Ovary (tissue), 9 donors: Measurements from ENCODE around the gene CRTAC1. TPM values are rescaled to one million over a fixed set of nuclear protein-coding genes. Genes with fewer than 3 reads are reported as not detected.

Experiments
- DNase-seq, 5 donors: peaks; one replicate each; pipeline ENCODE4 v3.0.0-alpha.2; 2019 to 2020
- H3K27ac ChIP-seq, 2 donors: fragments of 200-600 bp; one replicate each; pipeline versions ENCODE4 v1.5.1 to v1.8.0; 2019 to 2022
- H3K27me3 ChIP-seq: fragments of 200-600 bp; one replicate; pipeline ENCODE4 v1.8.0; 2022
- H3K36me3 ChIP-seq: fragments of 200-600 bp; sonication (generic); one replicate; pipeline ENCODE4 v1.5.1; 2019
- H3K4me1 ChIP-seq: one replicate; pipeline ENCODE4 v1.8.1; 2013; ENCODE audit warnings: mild to moderate bottlenecking, moderate library complexity; ENCODE audit not compliant: insufficient read depth
- H3K4me3 ChIP-seq: fragments of 200-600 bp; sonication (generic); one replicate; pipeline ENCODE4 v1.5.1; 2017
- H3K9me3 ChIP-seq, 2 donors: fragments of 200-600 bp in 1 of 2; sonication (generic) in 1 of 2; one replicate each; pipeline versions ENCODE4 v1.5.1 to v1.8.1; 2013 to 2019; ENCODE audit warnings: mild to moderate bottlenecking in 1 of 2, moderate library complexity in 1 of 2
- CTCF ChIP-seq, 3 donors: fragments of 450-650 bp in 2 of 3; fragments of 200-600 bp in 1 of 3; IDR thresholded peaks; one replicate each; pipeline versions ENCODE4 v1.5.1 to v1.8.0; 2016 to 2022; ENCODE audit warnings: antibody characterized with exemption in 3 of 3, mild to moderate bottlenecking in 1 of 3
- EP300 ChIP-seq: sonication (generic); formaldehyde crosslinking; IDR thresholded peaks from one replicate; pipeline ENCODE4 v1.6.1; 2017; ENCODE audit warnings: antibody characterized with exemption
- POLR2A ChIP-seq: fragments of 450-650 bp; IDR thresholded peaks from one replicate; pipeline ENCODE4 v1.6.1; 2017; ENCODE audit warnings: antibody characterized with exemption, mild to moderate bottlenecking, moderate library complexity
- WGBS, 3 donors: extraction: QIAGEN DNeasy Blood & Tissue Kit in 1 of 3; methylation state at CpG; one replicate each; pipeline versions ENCODE4 v1.1.5 to v1.1.7; 2013 to 2017; 5-methylcytosine and 5-hydroxymethylcytosine counted together
- intact Hi-C, 4 donors: fragments of 100-400 bp; cut with DNase I; formaldehyde crosslinking; loops; one replicate each; pipeline versions ENCODE4 v1.11.0 to v1.15.1; 2022 to 2023
- polyA plus RNA-seq, 2 donors: library from polyadenylated mRNA; stranded (reverse); fragments of 200-250 nt in 1 of 2; fragments of 350-450 nt in 1 of 2; fragmentation: Illumina TruSeq in 1 of 2; extraction: RNeasy Lipid Tissue Mini Kit (QIAGEN cat#74804) in 1 of 2; gene quantifications; one replicate each; pipeline ENCODE4 v1.2.3, GENCODE V29; 2013 to 2014
- small RNA-seq: library from RNA; depleted of rRNA; stranded (forward); fragments of <200 nt; gene quantifications from one replicate; pipeline ENCODE3, GENCODE V24; 2016
- total RNA-seq, 7 donors: library from RNA; depleted of rRNA in 2 of 7; stranded (reverse); fragments of >200 nt in 2 of 7; fragmentation: NEBNext Ultra II Directional in 3 of 7; extraction: Animal tissue kit (Norgen Biotek cat#: 25700) in 3 of 7; gene quantifications; one replicate each; pipeline versions ENCODE4 v1.1.0 to v1.2.4, GENCODE V29; 2016 to 2023
- donor health status: DM: no; HTN: no; CAD: no; lungs with moderate emphysema.
- donor health status: DM: no; HTN: no; CAD: no.
- donor health status: Bipolar disorder and iron deficiency.
- donor health status: DM: yes; HTN: yes; CAD: no.
- donor health status: DM: no; HTN: no; CAD: no.
- donor health status: DM: yes; HTN: yes; CAD: no.

CRTAC1 gene
- total and polyA plus RNA-seq, 9 donors: 0.13 to 19.5 (median 1.6) TPM

- TF ChIP-seq POLR2A (no peak), EP300 (no peak), CTCF (IDR thresholded peaks at IDR 0.05) (no peak)
- Histone ChIP-seq H3K9me3 (no peaks in the 10 kb centered on the region), H3K4me1 (no peaks in the 10 kb centered on the region), H3K4me3 (no peak overlapping the region), H3K36me3 (no peaks in the 10 kb centered on the region), H3K27me3 (no peaks in the 10 kb centered on the region), H3K27ac (no peak overlapping the region)
- DNase-seq: no peak
- intact Hi-C loops: no loop called here
- 50 to 63% (median 61%) methylated on average over 9 of the region's 9 CpGs for WGBS, 3 donors
These were observed 208.9 kb downstream of the CRTAC1 start for GRCh38 chr10:97821308-97822038.

GRCh38 chr10:97820096-97820704 is 210.2 kb downstream of the CRTAC1 start:
- H3K4me3 ChIP-seq: no peak overlapping the region
- H3K27me3 ChIP-seq: no peaks in the 10 kb centered on the region
- 80 to 90% (median 86%) methylated on average over 8 of the region's 8 CpGs for WGBS, 3 donors

GRCh38 chr10:97818572-97818971 is 211.8 kb downstream of the CRTAC1 start:
- intact Hi-C loops: no loop called here

More at GRCh38 chr10:97820096-97820704, 210.2 kb downstream of the CRTAC1 start:
- TF ChIP-seq POLR2A (no peak), CTCF (IDR thresholded peaks at IDR 0.05) (no peak), EP300 (no peak)
- H3K9me3 ChIP-seq: no peaks in the 10 kb centered on the region
- H3K4me1 ChIP-seq: no peaks in the 10 kb centered on the region
- no peaks in the 10 kb centered on the region for H3K36me3 ChIP-seq
- intact Hi-C loops: no loop called here
- no peak for DNase-seq
- no peak overlapping the region for H3K27ac ChIP-seq

GRCh38 chr10:97816609-97817008 is 213.8 kb downstream of the CRTAC1 start:
- Histone ChIP-seq H3K27ac (no peak overlapping the region), H3K4me1 (no peaks in the 10 kb centered on the region), H3K27me3 (no peaks in the 10 kb centered on the region), H3K9me3 (no peaks in the 10 kb centered on the region), H3K4me3 (no peak overlapping the region), H3K36me3 (no peaks in the 10 kb centered on the region)
- WGBS, 3 donors: 74 to 87% (median 80%) methylated on average over 4 of the region's 4 CpGs
- TF ChIP-seq POLR2A (no peak), CTCF (IDR thresholded peaks at IDR 0.05) (no peak), EP300 (no peak)
- no peak for DNase-seq
- intact Hi-C loops: no loop called here

More at GRCh38 chr10:97818572-97818971, 211.8 kb downstream of the CRTAC1 start:
- Histone ChIP-seq H3K4me3 (no peak overlapping the region), H3K27ac (no peak overlapping the region), H3K9me3 (no peaks in the 10 kb centered on the region), H3K36me3 (no peaks in the 10 kb centered on the region), H3K27me3 (no peaks in the 10 kb centered on the region), H3K4me1 (no peaks in the 10 kb centered on the region)
- TF ChIP-seq EP300 (no peak), CTCF (IDR thresholded peaks at IDR 0.05) (no peak), POLR2A (no peak)
- no peak for DNase-seq

Small RNA genes within 50 kb of the gene (small RNA-seq; reads per million reads assigned to genes)
- gene AL355301.1: not detected

Other genes with a start within 250 kb of the CRTAC1 start
- under 1 TPM in 5 of 7 donors, not detected in 2; under 0.01 to 0.22 (median 0.05) TPM for gene GOLGA7B, start 180.8 kb downstream of the CRTAC1 start, total RNA-seq
- under 1 TPM; 0.02 to 0.30 TPM for gene GOLGA7B, start 180.8 kb downstream of the CRTAC1 start, polyA plus RNA-seq
- 10 to 100 TPM in 2 of 7 donors, 1 to 10 TPM in 5; 7.4 to 10.8 (median 9.3) TPM for gene R3HCC1L, start 104.0 kb upstream of the CRTAC1 start, total RNA-seq
- 1 to 10 TPM; 8.7 to 8.8 TPM for gene R3HCC1L, start 104.0 kb upstream of the CRTAC1 start, polyA plus RNA-seq
- gene LOXL4, start 237.6 kb upstream of the CRTAC1 start, total RNA-seq: 10 to 100 TPM in 2 of 7 donors, 1 to 10 TPM in 5; 5.1 to 13.7 (median 8.2) TPM
- 10 to 100 TPM in 1 of 2 donors, 1 to 10 TPM in 1; 5.7 to 32.9 TPM for gene LOXL4, start 237.6 kb upstream of the CRTAC1 start, polyA plus RNA-seq